AG09319 (cell line): Measurements from ENCODE around the gene TXNRD1.

Experiments used
- DNase-seq: peaks from one replicate; pipeline ENCODE4 v3.0.0-alpha.2; 2010; ENCODE audit warnings: low read depth; ENCODE audit errors: extremely low read depth
- CTCF ChIP-seq: IDR thresholded peaks from 2 replicates; pipeline ENCODE4 v1.5.1; 2011; ENCODE audit warnings: low read depth, mild to moderate bottlenecking, inconsistent platforms, low read length, moderate library complexity

TXNRD1 gene

GRCh38 chr12:104197264-104197663, 18.3 kb upstream of the TXNRD1 start:
- no peak for TF ChIP-seq CTCF
- DNase-seq = peak; percentile 22

- no peak for DNase-seq
- TF ChIP-seq CTCF = no peak
These were observed 15.6 kb upstream of the TXNRD1 start for GRCh38 chr12:104199964-104200363.

GRCh38 chr12:104201238-104202001, 14.2 kb upstream of the TXNRD1 start:
- peak; percentile 91 for TF ChIP-seq CTCF
- peak; percentile 19 for DNase-seq

DNA sequence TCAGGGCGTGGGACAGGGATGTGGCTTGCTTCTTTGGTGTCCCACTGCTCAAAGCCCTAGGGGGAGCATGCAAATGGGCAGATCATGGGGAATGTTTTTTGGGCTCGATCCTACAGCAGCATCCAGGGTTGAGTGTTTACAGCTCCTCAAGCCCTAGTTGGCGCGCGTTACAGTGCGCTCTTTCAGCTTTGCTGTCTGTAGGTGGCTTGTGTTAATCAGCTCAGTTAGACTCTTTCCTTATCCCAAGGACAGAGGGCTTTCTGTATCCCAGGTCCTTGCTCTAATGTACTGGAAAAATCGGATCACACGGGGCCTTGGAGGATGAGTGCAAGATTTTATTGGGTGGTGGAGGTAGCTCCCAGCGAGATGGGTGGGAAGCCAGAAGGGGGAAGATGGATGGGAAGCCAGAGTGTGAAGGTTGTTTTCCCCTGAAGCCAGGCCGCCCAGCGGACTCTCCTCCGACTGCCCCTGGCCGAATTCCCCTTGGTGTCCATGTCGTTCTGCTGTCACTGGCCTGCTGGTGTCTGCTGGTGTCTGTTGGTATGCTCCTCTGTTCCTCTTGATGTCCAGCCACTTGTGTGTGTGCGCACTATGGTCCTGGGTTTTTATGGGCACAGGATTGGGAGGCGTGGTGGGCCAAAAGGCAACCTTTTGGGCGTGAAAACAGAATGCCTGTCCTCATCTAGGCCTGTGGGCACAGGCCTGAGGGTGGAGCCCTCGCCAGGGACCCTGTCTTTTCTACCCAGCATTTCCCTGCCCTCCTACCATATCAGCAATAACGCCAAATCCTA, 10.7 kb upstream of the TXNRD1 start:
- DNase-seq = no peak
- no peak for TF ChIP-seq CTCF

DNA sequence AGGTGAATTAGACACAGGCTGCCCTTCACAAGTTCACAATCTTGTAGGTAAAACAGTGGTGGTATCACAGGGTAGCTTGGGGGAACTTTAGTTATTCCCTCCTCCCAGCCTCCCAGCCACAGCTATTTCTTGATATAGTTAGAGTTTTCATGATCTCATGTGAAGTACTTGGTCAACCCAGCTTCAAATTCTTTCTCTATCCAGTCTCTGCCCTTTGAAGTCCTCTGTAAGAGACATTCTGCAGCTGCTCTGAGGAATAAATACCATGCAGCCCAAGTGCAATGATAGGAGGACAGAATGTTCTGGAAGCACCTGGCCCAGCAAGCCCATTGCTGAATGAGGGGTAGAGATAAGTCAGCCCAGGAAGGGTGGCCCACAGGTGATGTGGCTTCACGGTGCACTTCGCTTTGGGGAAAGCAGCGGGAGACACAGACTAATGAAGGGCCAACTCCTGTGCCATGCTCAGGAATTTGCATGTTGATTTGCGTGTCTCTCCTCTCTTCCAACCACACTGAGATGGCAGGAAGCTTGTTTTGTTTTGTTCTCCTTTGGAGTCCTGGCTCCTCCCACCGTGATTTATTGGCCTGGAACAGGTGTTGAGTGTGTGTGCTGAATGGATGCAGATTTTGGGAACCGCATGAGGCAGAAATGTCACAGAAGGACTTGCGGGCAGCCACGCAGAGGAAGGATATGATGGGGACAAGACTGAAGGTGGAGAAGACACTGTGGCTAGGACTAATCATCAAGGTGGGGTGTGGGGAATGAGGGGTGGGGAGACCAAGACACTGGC, 8.0 kb upstream of the TXNRD1 start:
- DNase-seq = no peak
- TF ChIP-seq CTCF = no peak

GRCh38 chr12:104212516-104212915, 3.1 kb upstream of the TXNRD1 start:
- no peak for TF ChIP-seq CTCF
- DNase-seq = no peak
